A673 (cell line): ENCODE results near the gene LIPH. TPM values are rescaled to one million over a fixed set of nuclear protein-coding genes. Genes with fewer than 3 reads are reported as not detected.
A peak's percentile ranks its signal among the peaks of the same experiment; 100 is the strongest.
"Not testable (repeated sequence)": the region's sequence is repeated elsewhere in the genome, so short reads cannot be mapped to it uniquely, and the experiment has no call there.

Experiments
- BruUV-seq: library from RNA; stranded (reverse); fragments of 400-500 nt; replicated peaks from 2 replicates; lab custom pipeline; 2021; lab: Mats Ljungman, UMichigan
- CTCF ChIA-PET: fragments of 300-600 bp; sonication (Branson Sonifier 250); formaldehyde crosslinking; loops from one replicate; lab custom pipeline; 2022; ENCODE audit warnings: antibody characterized with exemption; lab: Charles Lee
- POLR2A ChIA-PET: fragments of 300-600 bp; sonication (Branson Sonifier 250); formaldehyde crosslinking; loops from one replicate; lab custom pipeline; 2022; ENCODE audit warnings: antibody characterized with exemption; ENCODE audit not compliant: low non-redundant PET; lab: Charles Lee
- DNase-seq: peaks from one replicate; pipeline ENCODE4 v3.0.0-alpha.2; 2015; ENCODE audit warnings: low spot score
- H3K27ac ChIP-seq: fragments of 200-600 bp; sonication (generic); 2 replicates; pipeline ENCODE4 v1.5.1; 2016; ENCODE audit warnings: mixed run types, low read depth, mild to moderate bottlenecking, mixed read lengths, antibody characterized with exemption, low read length; ENCODE audit not compliant: poor library complexity, severe bottlenecking
- H3K27me3 ChIP-seq: fragments of 200-600 bp; sonication (generic); replicated peaks from 2 replicates; pipeline ENCODE4 v1.6.1; 2017; ENCODE audit warnings: mixed run types, low read depth, mild to moderate bottlenecking, mixed read lengths, antibody characterized with exemption, low read length; ENCODE audit not compliant: insufficient read depth, poor library complexity
- H3K36me3 ChIP-seq: fragments of 200-600 bp; sonication (generic); 2 replicates; pipeline ENCODE4 v1.6.1; 2016; ENCODE audit warnings: mixed run types, mild to moderate bottlenecking, mixed read lengths, antibody characterized with exemption, low read length; ENCODE audit not compliant: insufficient read depth, poor library complexity, severe bottlenecking
- H3K4me1 ChIP-seq: fragments of 200-600 bp; sonication (generic); 2 replicates; pipeline ENCODE4 v1.6.1; 2017; ENCODE audit warnings: mixed run types, mild to moderate bottlenecking, mixed read lengths, antibody characterized with exemption, low read length; ENCODE audit not compliant: insufficient read depth, poor library complexity, severe bottlenecking
- H3K4me3 ChIP-seq: fragments of 200-600 bp; sonication (generic); 2 replicates; pipeline ENCODE4 v1.5.1; 2016; ENCODE audit warnings: low read depth, mixed run types, mild to moderate bottlenecking, mixed read lengths, low read length; ENCODE audit not compliant: poor library complexity, severe bottlenecking
- H3K9me3 ChIP-seq: fragments of 200-600 bp; sonication (generic); 2 replicates; pipeline ENCODE4 v1.6.1; 2016; ENCODE audit warnings: mixed run types, low read depth, mild to moderate bottlenecking, mixed read lengths, antibody characterized with exemption, low read length; ENCODE audit not compliant: poor library complexity, severe bottlenecking
- CTCF ChIP-seq: fragments of 300-800, 200-600 bp; sonication (generic); conservative IDR thresholded peaks from 2 replicates; pipeline ENCODE4 v1.5.1; 2017; ENCODE audit warnings: low read depth, mild to moderate bottlenecking, antibody characterized with exemption, low read length, moderate library complexity, mixed read lengths
- EZH2 ChIP-seq: fragments of 200-600 bp; sonication (generic); IDR thresholded peaks from 2 replicates; pipeline ENCODE4 v1.6.1; 2017; ENCODE audit warnings: borderline replicate concordance, low read depth, mild to moderate bottlenecking, mixed read lengths, antibody characterized with exemption, low read length; ENCODE audit not compliant: poor library complexity, severe bottlenecking
- intact Hi-C: fragments of 100-400 bp; cut with micrococcal nuclease; formaldehyde crosslinking; loops from one replicate; pipeline ENCODE4 v1.10.0; 2022; ENCODE audit not compliant: unreplicated experiment
- total RNA-seq: library from RNA; stranded (reverse); gene quantifications from 2 replicates; pipeline ENCODE4 v1.2.3, GENCODE V29; 2021

Gene LIPH
- total RNA-seq, 1 experiment from 2014 or later, result 12.1 TPM

DNA sequence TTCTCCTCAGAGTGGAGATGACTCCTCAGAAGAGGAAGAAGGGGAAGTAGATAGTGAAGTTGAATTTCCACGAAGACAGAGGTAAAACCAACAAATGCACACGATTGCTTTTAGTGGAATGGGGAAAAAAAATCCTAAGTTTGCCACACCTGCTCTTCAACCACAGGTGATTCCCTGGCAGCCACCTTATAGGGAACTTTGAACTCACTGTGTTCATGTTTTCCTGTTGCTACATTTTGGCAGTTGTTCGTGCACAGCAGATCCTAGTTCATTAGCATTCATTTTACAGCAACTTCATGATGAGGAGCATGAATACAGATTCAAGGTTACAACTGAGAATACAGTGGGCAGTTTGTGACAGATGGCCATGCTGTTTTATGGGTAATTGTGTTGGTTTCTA, 75.1 kb downstream of the LIPH start:
- H3K27me3 ChIP-seq, result no peaks in the 10 kb centered on the region
- H3K9me3 ChIP-seq, result no peaks in the 10 kb centered on the region
- ChIA-PET CTCF (no interaction called here), POLR2A (no interaction called here)
- H3K36me3 ChIP-seq, result no peaks in the 10 kb centered on the region
- H3K4me1 ChIP-seq, result no peaks in the 10 kb centered on the region
- no peak for DNase-seq
- intact Hi-C loops, result no loop called here
- no peak overlapping the region for H3K4me3 ChIP-seq
- TF ChIP-seq EZH2 (no peak), CTCF (no peak)
- no peak overlapping the region for H3K27ac ChIP-seq
- no TSS peak for BruUV-seq

- H3K36me3 ChIP-seq, BruUV-seq, H3K27ac ChIP-seq, POLR2A ChIA-PET, intact Hi-C loops, H3K4me1 ChIP-seq, DNase-seq, H3K9me3 ChIP-seq, CTCF ChIA-PET, H3K27me3 ChIP-seq, H3K4me3 ChIP-seq: not testable (repeated sequence)
Observed at GRCh38 chr3:185474922-185475321, 77.5 kb downstream of the LIPH start.

GRCh38 chr3:185473290-185473815, 79.0 kb downstream of the LIPH start:
- H3K9me3 ChIP-seq, result no peaks in the 10 kb centered on the region
- no peak for TF ChIP-seq EZH2
- TF ChIP-seq CTCF, result no peak
- intact Hi-C loops, result no loop called here
- H3K27me3 ChIP-seq, result no peaks in the 10 kb centered on the region
- H3K4me1 ChIP-seq, result no peaks in the 10 kb centered on the region
- H3K4me3 ChIP-seq, result no peak overlapping the region
- H3K27ac ChIP-seq, result no peak overlapping the region
- BruUV-seq, result no TSS peak
- ChIA-PET POLR2A (no interaction called here), CTCF (no interaction called here)
- no peaks in the 10 kb centered on the region for H3K36me3 ChIP-seq
- peak; percentile 9 for DNase-seq

DNA sequence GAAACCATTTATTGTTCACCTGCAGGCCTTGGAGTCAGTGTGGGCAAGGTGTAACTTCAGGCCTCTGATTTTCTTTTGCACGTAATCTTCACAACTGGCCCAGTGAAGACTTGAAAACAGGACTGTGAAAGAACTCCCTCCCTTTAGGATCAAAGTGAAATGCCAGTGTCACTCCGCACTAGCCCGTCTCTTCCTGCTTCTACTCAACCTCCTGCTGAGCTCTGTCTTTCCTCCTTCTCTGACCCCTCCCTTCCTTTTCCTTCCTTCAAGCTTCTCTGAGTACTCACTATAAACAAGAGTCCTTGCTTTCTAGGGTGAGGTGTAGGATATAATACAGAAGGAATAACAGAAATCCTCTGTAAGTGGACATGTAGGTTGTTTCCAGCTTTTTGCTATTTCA, 82.1 kb downstream of the LIPH start:
- BruUV-seq, result no TSS peak
- ChIA-PET CTCF (interaction anchor here (1.0 kb wide), 1 partner anchor 9 kb away, joined by 3 read pairs; no protein-coding TSS in a partner anchor), POLR2A (no interaction called here)
- intact Hi-C loops, result no loop called here
- TF ChIP-seq EZH2 (no peak), CTCF (no peak)
- Histone ChIP-seq H3K4me3 (no peak overlapping the region), H3K27me3 (no peaks in the 10 kb centered on the region), H3K9me3 (no peaks in the 10 kb centered on the region), H3K36me3 (no peaks in the 10 kb centered on the region), H3K27ac (no peak overlapping the region), H3K4me1 (no peaks in the 10 kb centered on the region)
- peak; percentile 24 for DNase-seq
